GM15510 (cell line): ENCODE measurements around the gene WDR46.

Source experiments
- POLR2A ChIP-seq: IDR thresholded peaks from 3 replicates; pipeline ENCODE4 v1.6.1; 2011; ENCODE audit warnings: borderline replicate concordance; ENCODE audit not compliant: insufficient read length; ENCODE audit errors: extremely low read depth

WDR46 gene

DNA sequence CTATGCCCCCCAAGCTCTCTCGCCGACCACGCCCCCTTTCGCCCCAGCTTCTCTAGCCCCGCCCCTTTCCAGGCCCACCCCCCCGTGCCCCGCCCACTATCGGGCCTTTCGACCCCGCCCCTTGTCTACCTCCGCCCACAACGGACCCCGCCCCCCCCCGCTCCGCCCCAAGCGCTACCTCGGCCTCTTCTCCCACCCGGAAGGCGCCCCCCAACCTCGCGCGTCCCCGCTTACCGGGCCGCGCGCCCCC, 28.3 kb upstream of the WDR46 start:
- TF ChIP-seq POLR2A, result no peak

- TF ChIP-seq POLR2A, result no peak
Measured at GRCh38 chr6:33316603-33317418, 27.8 kb upstream of the WDR46 start.

DNA sequence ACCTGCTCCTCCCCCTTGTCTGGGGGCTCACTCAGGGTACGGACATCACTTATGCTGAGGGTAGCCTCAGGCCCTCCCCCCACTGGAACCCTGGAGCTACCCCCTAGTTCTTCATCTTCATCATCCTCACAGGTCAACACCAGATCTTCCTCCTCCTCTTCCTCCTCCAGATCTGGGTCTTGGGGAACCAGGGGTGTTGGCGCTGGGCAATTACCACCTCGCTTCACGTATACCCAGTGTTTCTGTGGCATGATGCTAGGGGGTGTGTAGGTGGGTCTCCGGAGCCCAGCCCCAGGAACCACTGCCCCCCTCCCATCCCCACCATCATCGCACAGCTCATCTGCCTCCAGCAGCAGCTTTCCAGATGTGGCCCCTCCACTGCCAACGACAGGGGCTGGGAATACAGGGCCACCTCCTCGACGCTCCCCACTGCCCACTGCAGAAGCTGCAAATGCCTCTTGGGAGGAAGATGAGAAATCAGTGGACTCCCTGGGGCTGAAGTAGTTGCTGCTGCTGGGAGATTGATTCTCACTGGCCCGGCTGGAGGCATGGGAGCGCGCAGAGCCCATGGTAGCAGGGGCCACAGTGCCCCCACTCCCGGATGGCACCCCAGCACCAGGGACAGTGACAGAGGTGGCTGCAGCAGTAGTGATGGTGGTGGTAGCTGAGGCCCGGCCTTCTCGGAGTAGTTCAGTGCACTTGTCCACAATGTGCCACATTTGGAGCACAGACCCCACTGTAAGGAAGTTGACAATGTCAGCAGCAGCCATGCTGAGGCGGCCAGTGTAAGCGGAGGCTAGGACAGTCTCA, 27.0 kb upstream of the WDR46 start:
- no peak for TF ChIP-seq POLR2A

DNA sequence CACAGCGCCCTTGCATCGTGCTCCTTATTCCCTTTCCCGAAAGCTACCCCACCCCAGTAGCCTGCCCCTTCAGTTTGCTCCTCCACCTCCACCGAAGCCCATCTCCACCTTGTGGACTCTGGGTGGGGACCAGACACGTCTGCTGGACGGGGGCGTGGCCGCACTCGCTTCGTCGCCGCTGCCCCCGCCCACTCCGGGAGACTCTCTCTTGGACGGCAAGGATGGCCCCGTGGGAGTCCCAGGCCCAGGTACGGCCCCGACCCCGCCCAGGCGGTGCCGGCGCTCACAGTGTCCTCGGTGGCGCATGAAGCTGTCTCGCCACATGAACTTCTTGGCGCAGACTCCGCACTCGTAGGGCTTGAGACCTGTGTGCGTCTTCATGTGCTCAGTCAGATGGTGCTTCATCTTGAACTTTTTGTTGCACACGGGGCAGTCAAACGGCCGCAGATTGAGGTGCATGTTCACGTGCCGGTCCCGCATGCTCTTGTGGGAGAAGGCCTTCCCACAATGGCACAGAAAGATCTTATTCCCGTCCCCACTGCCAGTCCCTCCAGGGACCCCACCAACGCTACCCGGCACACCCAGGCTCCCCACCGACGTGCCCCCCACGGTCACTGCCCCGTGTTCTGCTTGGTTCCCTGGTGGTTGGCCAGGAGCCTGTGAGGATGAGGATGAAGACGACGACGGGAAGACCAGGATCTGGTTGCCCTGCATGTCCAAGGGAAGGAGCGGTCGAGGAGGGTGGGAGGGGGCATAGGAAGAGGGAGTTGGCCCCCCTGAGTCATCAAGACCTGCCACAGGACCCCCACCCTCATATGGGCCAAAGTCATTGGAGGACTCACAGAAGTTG, 26.1 kb upstream of the WDR46 start:
- TF ChIP-seq POLR2A, result peak; percentile 31

- no peak for TF ChIP-seq POLR2A
Measured at GRCh38 chr6:33314515-33314942, 25.5 kb upstream of the WDR46 start.

GRCh38 chr6:33313709-33314514, 24.9 kb upstream of the WDR46 start, which contains the start of gene TAPBP:
Gene TAPBP (minus strand): TSS chr6:33314078. CDS start chr6:33314041, 37 bp downstream.
- TF ChIP-seq POLR2A, result peak; percentile 72

GRCh38 chr6:33313105-33313708, 24.2 kb upstream of the WDR46 start:
- no peak for TF ChIP-seq POLR2A

DNA sequence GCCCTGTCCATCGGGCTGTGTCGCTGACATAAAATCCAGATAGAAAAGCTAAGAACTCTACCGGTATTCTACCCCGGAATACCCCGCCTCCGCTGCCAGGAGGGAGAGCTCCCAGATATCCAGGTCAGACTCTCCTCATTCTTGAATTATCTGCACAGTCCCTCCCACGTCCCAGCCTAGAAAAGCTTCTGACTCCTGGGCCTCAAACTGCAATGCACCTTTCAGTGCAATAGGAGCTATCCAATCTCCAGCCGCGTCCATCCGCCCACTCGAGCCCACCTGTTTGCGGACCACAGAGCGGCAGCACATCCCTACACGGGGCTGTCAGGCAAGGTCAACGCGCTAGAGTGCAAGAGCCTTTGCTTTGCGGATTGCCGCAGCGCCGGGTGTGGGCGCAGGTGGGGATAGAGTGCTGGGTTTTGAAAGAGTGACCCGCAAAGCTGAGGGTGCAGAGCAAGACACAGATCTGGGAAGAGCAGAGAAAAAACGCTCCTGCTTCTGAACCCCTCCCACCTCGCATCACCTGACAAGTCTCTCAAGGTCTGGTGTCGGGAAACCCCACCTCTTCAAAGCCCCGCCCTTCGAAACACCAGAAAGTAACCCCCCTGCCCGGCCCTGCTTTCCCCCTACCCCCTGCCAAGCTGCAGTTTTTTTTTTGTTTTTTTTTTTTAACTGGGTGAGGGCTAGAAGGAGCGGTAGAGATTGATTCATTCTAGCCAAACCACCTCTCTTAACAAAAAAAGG, 23.5 kb upstream of the WDR46 start:
- peak; percentile 26 for TF ChIP-seq POLR2A

DNA sequence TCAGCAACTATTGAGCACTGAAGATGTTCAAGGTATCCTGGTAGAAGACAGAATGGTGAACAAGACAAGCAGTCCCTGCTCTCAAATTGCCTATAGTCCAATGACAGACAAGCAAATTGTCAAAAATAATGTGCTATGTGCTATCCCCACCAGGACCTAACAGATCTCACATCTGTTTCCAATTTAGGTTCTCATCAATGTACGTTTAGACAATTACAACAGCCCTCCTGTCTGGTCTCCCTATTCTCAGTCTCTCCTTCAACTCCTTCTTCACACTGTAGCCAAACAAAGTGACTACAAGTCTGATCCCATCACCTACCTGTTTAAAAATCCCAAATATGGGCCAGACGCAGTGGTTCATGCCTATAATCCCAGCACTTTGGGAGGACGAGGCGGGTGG, 17.3 kb upstream of the WDR46 start:
- no peak for TF ChIP-seq POLR2A

- no peak for TF ChIP-seq POLR2A
Measured at GRCh38 chr6:33305052-33305451, 16.0 kb upstream of the WDR46 start.

DNA sequence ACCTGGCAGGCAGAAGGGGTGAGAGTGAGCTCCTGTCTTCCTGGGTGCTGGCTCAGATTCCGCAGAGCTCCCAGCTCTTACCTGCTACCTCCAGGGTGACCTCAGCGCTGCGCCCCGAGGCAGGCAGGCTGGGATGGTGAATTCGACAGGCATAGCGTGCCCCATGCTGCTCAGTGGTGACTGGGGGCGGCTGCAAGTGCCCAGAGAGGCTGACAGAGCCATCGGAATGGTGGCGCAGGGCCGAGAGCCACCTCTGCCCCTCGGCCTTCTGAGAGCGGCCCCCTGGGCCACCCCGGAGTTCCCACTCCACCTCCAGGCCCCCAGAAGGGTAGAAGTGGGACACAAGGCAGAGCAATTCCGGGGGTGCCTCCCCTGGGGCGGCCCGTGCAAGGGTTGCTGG, 15.2 kb upstream of the WDR46 start:
- TF ChIP-seq POLR2A, result no peak

DNA sequence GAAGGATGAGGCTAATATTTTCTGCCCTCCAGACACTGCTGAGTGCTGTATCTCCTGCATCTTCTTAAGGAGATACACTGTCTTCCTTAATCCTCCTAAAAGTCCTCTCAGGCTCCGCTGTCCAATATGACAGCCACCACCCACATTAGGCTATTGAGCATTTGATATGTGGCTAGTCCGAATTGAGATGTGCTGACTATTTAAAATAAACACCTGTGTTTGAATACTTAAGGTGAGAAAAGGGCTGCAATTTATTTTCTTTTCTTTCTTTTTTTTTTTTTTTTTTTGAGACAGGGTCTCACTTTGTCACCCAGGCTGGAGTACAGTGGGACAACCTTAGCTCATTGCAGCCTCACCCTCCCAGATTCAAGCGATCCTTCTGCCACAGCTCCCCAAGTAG, 12.8 kb upstream of the WDR46 start:
- TF ChIP-seq POLR2A, result no peak

DNA sequence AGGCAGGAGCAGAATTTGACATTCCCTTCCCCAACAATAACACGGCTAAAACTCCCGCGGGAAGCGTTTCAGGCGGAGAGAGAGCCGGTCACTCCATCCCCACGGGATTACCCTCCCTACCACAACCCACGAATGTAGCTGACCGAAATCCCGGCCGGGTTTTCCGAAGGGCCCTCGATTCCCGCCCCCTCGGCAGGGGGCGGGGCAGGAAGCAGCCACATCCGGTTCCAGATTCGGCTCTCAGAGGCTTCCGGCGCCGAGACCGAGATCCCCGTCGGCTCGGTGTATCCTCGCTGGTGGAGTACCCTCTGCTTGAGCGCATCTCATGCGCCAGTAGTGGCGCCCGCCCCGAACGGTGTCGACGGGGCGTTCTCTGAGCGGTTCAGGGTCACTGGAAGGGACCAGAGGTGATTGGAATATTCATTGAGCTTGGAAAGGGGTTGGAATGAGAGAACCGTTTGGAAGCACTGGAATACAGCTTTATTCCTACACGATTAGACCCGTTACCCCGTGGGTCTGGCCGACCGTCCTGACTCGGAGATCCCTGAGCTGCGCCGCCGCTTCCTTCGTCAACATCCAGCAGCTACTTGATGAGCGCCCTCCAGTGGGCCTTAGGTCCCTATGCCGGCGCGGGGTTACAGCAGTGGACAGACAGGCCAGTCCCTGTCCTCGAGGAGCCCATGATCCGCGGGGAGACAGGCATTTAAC, 10.4 kb upstream of the WDR46 start:
- TF ChIP-seq POLR2A, result peak; percentile 93
